ENCODE measurements around the gene VSNL1. TPM values are rescaled to one million over a fixed set of nuclear protein-coding genes. Genes with fewer than 3 reads are reported as not detected.

Gene VSNL1
- total RNA-seq, 1 donor from 2014 or later: not detected

GRCh38 chr2:17593841-17594491 lies 53.5 kb downstream of the VSNL1 start:
- H3K4me3 ChIP-seq (ENCODE audit: low read depth, low read length): no peak overlapping the region
- DNase-seq (ENCODE audit: low read depth): no peak
- TF ChIP-seq CTCF (conservative IDR thresholded peaks at IDR 0.05; ENCODE audit: low read depth, low read length): no peak

- no peak overlapping the region for H3K4me3 ChIP-seq (ENCODE audit: low read depth, low read length)
- TF ChIP-seq CTCF (conservative IDR thresholded peaks at IDR 0.05; ENCODE audit: low read depth, low read length): no peak
- no peak for DNase-seq (ENCODE audit: low read depth)
Observed at GRCh38 chr2:17594533-17595401, 54.3 kb downstream of the VSNL1 start.

GRCh38 chr2:17599617-17600016 lies 59.1 kb downstream of the VSNL1 start:
- TF ChIP-seq CTCF (conservative IDR thresholded peaks at IDR 0.05; ENCODE audit: low read depth, low read length): no peak
- H3K4me3 ChIP-seq (ENCODE audit: low read depth, low read length): no peak overlapping the region
- no peak for DNase-seq (ENCODE audit: low read depth)

GRCh38 chr2:17600556-17601204 lies 60.2 kb downstream of the VSNL1 start:
- TF ChIP-seq CTCF (conservative IDR thresholded peaks at IDR 0.05; ENCODE audit: low read depth, low read length): no peak
- no peak for DNase-seq (ENCODE audit: low read depth)

DNA sequence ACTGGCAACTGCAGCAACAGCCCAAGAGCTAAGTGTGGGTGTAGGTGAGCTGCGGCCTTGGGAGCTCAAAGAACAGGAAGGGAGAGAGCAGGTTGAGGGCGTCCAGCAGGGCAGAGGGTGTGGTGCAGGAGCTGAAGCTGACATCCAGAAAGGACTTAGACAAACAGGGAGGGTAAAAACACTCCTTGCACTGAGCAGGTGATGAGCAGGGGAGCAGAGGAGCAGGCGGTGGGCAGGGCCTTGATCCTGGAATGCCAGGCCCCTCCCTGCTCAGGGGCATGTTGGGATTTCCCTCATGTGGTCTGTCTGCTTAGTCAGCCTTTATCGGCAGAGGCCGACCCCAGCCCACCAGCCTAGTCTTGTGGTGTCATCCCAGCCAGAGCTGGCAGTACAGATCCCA lies 63.6 kb downstream of the VSNL1 start:
- DNase-seq (ENCODE audit: low read depth): no peak

More at GRCh38 chr2:17600556-17601204, 60.2 kb downstream of the VSNL1 start:
- H3K4me3 ChIP-seq (ENCODE audit: low read depth, low read length): no peak overlapping the region

GRCh38 chr2:17605696-17606095 lies 65.2 kb downstream of the VSNL1 start:
- TF ChIP-seq CTCF (conservative IDR thresholded peaks at IDR 0.05; ENCODE audit: low read depth, low read length): no peak
- no peak overlapping the region for H3K4me3 ChIP-seq (ENCODE audit: low read depth, low read length)
- no peak for DNase-seq (ENCODE audit: low read depth)

More for the DNA sequence above, 63.6 kb downstream of the VSNL1 start:
- TF ChIP-seq CTCF (conservative IDR thresholded peaks at IDR 0.05; ENCODE audit: low read depth, low read length): no peak
- H3K4me3 ChIP-seq (ENCODE audit: low read depth, low read length): no peak overlapping the region

Data from epithelial cell of proximal tubule (primary cell).